ENCODE measurements around the gene EGLN1.

DNA sequence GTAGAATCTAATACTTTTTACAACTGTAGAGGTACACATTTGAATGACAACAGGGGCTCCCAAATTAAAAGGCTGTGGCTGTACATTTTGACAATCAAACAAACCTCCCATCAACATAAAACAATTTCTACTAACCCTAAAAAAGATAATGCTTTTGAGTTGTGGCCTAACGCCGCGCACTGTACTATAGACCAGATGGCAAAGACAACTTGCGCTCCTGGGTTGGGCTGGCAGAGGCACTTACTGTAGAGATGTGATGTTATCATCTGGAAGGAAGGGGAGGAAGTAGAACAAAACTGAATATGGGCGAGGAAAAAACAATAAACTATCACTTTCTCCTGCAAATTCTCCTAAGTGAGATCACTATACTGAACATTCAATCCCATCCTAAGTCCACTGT is 57.9 kb downstream of the EGLN1 start:
- no peak for TF ChIP-seq TAF1 (IDR thresholded peaks at IDR 0.05; ENCODE audit: low read depth)
- no peak for TF ChIP-seq TCF12 (IDR thresholded peaks at IDR 0.05; ENCODE audit: low read depth)
- no peak for TF ChIP-seq EP300 (IDR thresholded peaks at IDR 0.05; ENCODE audit: borderline replicate concordance)
- TF ChIP-seq TEAD4 (IDR thresholded peaks at IDR 0.05) = no peak
- no peak for TF ChIP-seq CREB1 (IDR thresholded peaks at IDR 0.05; ENCODE audit: low read depth)
- no peak for TF ChIP-seq RAD21 (IDR thresholded peaks at IDR 0.05; ENCODE audit: low read depth)
- TF ChIP-seq FOXM1 (IDR thresholded peaks at IDR 0.05; ENCODE audit: borderline replicate concordance, low read depth) = no peak
- TF ChIP-seq, protein P1, sequence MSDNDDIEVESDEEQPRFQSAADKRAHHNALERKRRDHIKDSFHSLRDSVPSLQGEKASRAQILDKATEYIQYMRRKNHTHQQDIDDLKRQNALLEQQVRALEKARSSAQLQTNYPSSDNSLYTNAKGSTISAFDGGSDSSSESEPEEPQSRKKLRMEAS (IDR thresholded peaks at IDR 0.05) = no peak
- no peak for TF ChIP-seq USF1 (IDR thresholded peaks at IDR 0.05)
- no peak for TF ChIP-seq NFIC (IDR thresholded peaks at IDR 0.05)
